Prostate gland (tissue), 2 donors: Measurements from ENCODE around the gene RSRC1.

Experiments
- POLR2AphosphoS5 ChIP-seq: sonication (generic); formaldehyde crosslinking; IDR thresholded peaks from one replicate; pipeline ENCODE4 v1.6.1; 2017; ENCODE audit warnings: antibody characterized with exemption
- TF ChIP-seq, protein P1 (sequence below), 4 experiments: fragments of 200-600 bp in 2 of 4; fragments of 450-650 bp in 2 of 4; sonication (generic) in 2 of 4; IDR thresholded peaks; 1 replicate in 3 of 4; 2 replicates in 1 of 4; pipeline ENCODE4 v1.5.1; 2016 to 2019; ENCODE audit warnings: antibody characterized with exemption in 4 of 4, mild to moderate bottlenecking in 2 of 4, moderate library complexity in 2 of 4

DNA sequence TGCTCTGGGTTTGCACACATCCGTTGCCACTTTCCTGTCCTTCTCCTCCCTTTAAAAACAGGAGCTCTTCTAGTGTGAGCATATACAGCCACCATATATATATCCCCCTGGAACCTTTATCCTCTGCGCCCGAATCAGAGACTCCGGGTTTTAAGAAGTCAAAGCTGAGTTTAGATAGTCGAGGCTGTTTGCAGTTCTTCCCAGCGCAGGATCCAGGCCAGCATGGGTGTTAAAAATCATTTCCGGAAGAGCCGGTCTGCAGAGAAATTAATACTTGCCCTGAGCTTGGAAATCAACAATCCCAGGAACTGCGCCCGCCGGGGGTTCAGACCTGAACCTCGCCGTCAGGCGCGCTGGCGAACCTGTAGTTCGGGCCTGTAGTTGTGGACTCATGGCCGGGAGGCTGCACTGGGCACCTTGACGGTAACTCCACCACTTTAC, 6.0 kb upstream of the RSRC1 start:
- TF ChIP-seq, protein P1, sequence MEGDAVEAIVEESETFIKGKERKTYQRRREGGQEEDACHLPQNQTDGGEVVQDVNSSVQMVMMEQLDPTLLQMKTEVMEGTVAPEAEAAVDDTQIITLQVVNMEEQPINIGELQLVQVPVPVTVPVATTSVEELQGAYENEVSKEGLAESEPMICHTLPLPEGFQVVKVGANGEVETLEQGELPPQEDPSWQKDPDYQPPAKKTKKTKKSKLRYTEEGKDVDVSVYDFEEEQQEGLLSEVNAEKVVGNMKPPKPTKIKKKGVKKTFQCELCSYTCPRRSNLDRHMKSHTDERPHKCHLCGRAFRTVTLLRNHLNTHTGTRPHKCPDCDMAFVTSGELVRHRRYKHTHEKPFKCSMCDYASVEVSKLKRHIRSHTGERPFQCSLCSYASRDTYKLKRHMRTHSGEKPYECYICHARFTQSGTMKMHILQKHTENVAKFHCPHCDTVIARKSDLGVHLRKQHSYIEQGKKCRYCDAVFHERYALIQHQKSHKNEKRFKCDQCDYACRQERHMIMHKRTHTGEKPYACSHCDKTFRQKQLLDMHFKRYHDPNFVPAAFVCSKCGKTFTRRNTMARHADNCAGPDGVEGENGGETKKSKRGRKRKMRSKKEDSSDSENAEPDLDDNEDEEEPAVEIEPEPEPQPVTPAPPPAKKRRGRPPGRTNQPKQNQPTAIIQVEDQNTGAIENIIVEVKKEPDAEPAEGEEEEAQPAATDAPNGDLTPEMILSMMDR (IDR thresholded peaks at IDR 0.05): no peak
- no peak for TF ChIP-seq POLR2AphosphoS5
